ENCODE results near the gene LAGE3. TPM values are rescaled to one million over a fixed set of nuclear protein-coding genes. Genes with fewer than 3 reads are reported as not detected.

The LAGE3 gene
- total and polyA plus RNA-seq, 8 donors, result 14.9 to 24.2 (median 19.5) TPM

Small RNA genes within 50 kb of the gene (microRNA-seq; reads per million reads assigned to microRNA genes)
- 0.17 to 2.0 reads per million in 2 donors for gene MIR6858

Other genes with a start within 250 kb of the LAGE3 start
- gene OPN1MW3, start 221.7 kb downstream of the LAGE3 start, total RNA-seq, result not detected
- gene OPN1MW3, start 221.7 kb downstream of the LAGE3 start, polyA plus RNA-seq (ENCODE audit: insufficient read length in 6 of 6), result not detected
- gene TEX28, start 184.2 kb downstream of the LAGE3 start, total RNA-seq, result not detected
- gene TEX28, start 184.2 kb downstream of the LAGE3 start, polyA plus RNA-seq (ENCODE audit: insufficient read length in 6 of 6), result not detected
- under 1 TPM in 1 of 2 donors, not detected in 1; 0.47 TPM for gene TKTL1, start 183.5 kb downstream of the LAGE3 start, total RNA-seq
- under 1 TPM; 0.27 to 0.52 (median 0.37) TPM for gene TKTL1, start 183.5 kb downstream of the LAGE3 start, polyA plus RNA-seq (ENCODE audit: insufficient read length in 6 of 6)
- gene FLNA, start 104.6 kb downstream of the LAGE3 start, total RNA-seq, result 1,000 to 10,000 TPM; 1,139 to 1,793 TPM
- 100 to 1,000 TPM; 434 to 671 (median 559) TPM for gene FLNA, start 104.6 kb downstream of the LAGE3 start, polyA plus RNA-seq (ENCODE audit: insufficient read length in 6 of 6)
- gene EMD, start 100.0 kb downstream of the LAGE3 start, total RNA-seq, result 10 to 100 TPM; 50.1 to 56.6 TPM
- gene EMD, start 100.0 kb downstream of the LAGE3 start, polyA plus RNA-seq (ENCODE audit: insufficient read length in 6 of 6), result 10 to 100 TPM; 55.4 to 77.1 (median 66.3) TPM
- 1,000 to 10,000 TPM; 2,309 to 2,455 TPM for gene RPL10, start 80.9 kb downstream of the LAGE3 start, total RNA-seq
- 1,000 to 10,000 TPM; 4,648 to 5,478 (median 4,971) TPM for gene RPL10, start 80.9 kb downstream of the LAGE3 start, polyA plus RNA-seq (ENCODE audit: insufficient read length in 6 of 6)
- 10 to 100 TPM; 34.7 to 36.1 TPM for gene DNASE1L1, start 70.0 kb downstream of the LAGE3 start, total RNA-seq
- 10 to 100 TPM in 4 of 6 donors, 1 to 10 TPM in 2; 8.8 to 11.3 (median 10.2) TPM for gene DNASE1L1, start 70.0 kb downstream of the LAGE3 start, polyA plus RNA-seq (ENCODE audit: insufficient read length in 6 of 6)
- gene TAFAZZIN, start 67.7 kb downstream of the LAGE3 start, total RNA-seq, result 10 to 100 TPM; 34.7 to 45.5 TPM
- gene TAFAZZIN, start 67.7 kb downstream of the LAGE3 start, polyA plus RNA-seq (ENCODE audit: insufficient read length in 6 of 6), result 10 to 100 TPM; 33.9 to 44.8 (median 38.1) TPM
- 100 to 1,000 TPM; 139 to 168 TPM for gene ATP6AP1, start 50.6 kb downstream of the LAGE3 start, total RNA-seq
- gene ATP6AP1, start 50.6 kb downstream of the LAGE3 start, polyA plus RNA-seq (ENCODE audit: insufficient read length in 6 of 6), result 10 to 100 TPM; 89.4 to 99.8 (median 97.3) TPM
- gene GDI1, start 42.1 kb downstream of the LAGE3 start, total RNA-seq, result 100 to 1,000 TPM; 107 to 108 TPM
- gene GDI1, start 42.1 kb downstream of the LAGE3 start, polyA plus RNA-seq (ENCODE audit: insufficient read length in 6 of 6), result 100 to 1,000 TPM; 119 to 163 (median 137) TPM
- 10 to 100 TPM; 72.6 to 82.1 TPM for gene FAM50A, start 35.1 kb downstream of the LAGE3 start, total RNA-seq
- gene FAM50A, start 35.1 kb downstream of the LAGE3 start, polyA plus RNA-seq (ENCODE audit: insufficient read length in 6 of 6), result 10 to 100 TPM; 43.1 to 58.3 (median 46.4) TPM
- 10 to 100 TPM; 62.4 to 83.6 TPM for gene PLXNA3, start 21.0 kb downstream of the LAGE3 start, total RNA-seq
- 10 to 100 TPM; 48.7 to 77.9 (median 58.6) TPM for gene PLXNA3, start 21.0 kb downstream of the LAGE3 start, polyA plus RNA-seq (ENCODE audit: insufficient read length in 6 of 6)
- 10 to 100 TPM; 33.4 to 37.9 TPM for gene UBL4A, start 7.3 kb upstream of the LAGE3 start, total RNA-seq
- gene UBL4A, start 7.3 kb upstream of the LAGE3 start, polyA plus RNA-seq (ENCODE audit: insufficient read length in 6 of 6), result 10 to 100 TPM; 24.7 to 32.3 (median 27.2) TPM
- gene SLC10A3, start 11.3 kb upstream of the LAGE3 start, total RNA-seq, result 10 to 100 TPM; 25.1 to 26.8 TPM
- 10 to 100 TPM; 13.3 to 22.7 (median 18.2) TPM for gene SLC10A3, start 11.3 kb upstream of the LAGE3 start, polyA plus RNA-seq (ENCODE audit: insufficient read length in 6 of 6)
- 10 to 100 TPM; 35.3 to 43.6 TPM for gene FAM3A, start 37.0 kb upstream of the LAGE3 start, total RNA-seq
- 10 to 100 TPM; 27.1 to 45.3 (median 34.1) TPM for gene FAM3A, start 37.0 kb upstream of the LAGE3 start, polyA plus RNA-seq (ENCODE audit: insufficient read length in 6 of 6)
- gene G6PD, start 67.6 kb upstream of the LAGE3 start, total RNA-seq, result 100 to 1,000 TPM in 1 of 2 donors, 10 to 100 TPM in 1; 66.8 to 109 TPM
- gene G6PD, start 67.6 kb upstream of the LAGE3 start, polyA plus RNA-seq (ENCODE audit: insufficient read length in 6 of 6), result 10 to 100 TPM; 34.8 to 46.4 (median 38.3) TPM
- 10 to 100 TPM; 28.1 to 52.5 TPM for gene IKBKG, start 68.3 kb upstream of the LAGE3 start, total RNA-seq
- gene IKBKG, start 68.3 kb upstream of the LAGE3 start, polyA plus RNA-seq (ENCODE audit: insufficient read length in 6 of 6), result 10 to 100 TPM; 14.2 to 23.0 (median 15.1) TPM
- gene CTAG1A, start 105.9 kb upstream of the LAGE3 start, total RNA-seq, result not detected
- not detected for gene CTAG1A, start 105.9 kb upstream of the LAGE3 start, polyA plus RNA-seq (ENCODE audit: insufficient read length in 6 of 6)
- gene CTAG1B, start 140.0 kb upstream of the LAGE3 start, total RNA-seq, result not detected
- gene CTAG1B, start 140.0 kb upstream of the LAGE3 start, polyA plus RNA-seq (ENCODE audit: insufficient read length in 6 of 6), result not detected
- not detected for gene CTAG2, start 174.3 kb upstream of the LAGE3 start, total RNA-seq
- not detected for gene CTAG2, start 174.3 kb upstream of the LAGE3 start, polyA plus RNA-seq (ENCODE audit: insufficient read length in 6 of 6)